Measurements from ENCODE around the gene DRAP1. TPM values are rescaled to one million over a fixed set of nuclear protein-coding genes. Genes with fewer than 3 reads are reported as not detected.

The DRAP1 gene
- total and polyA plus RNA-seq, 9 of the 15 experiments (the other 6 are each of a cell fraction or from before 2014, with no cell fraction given): 9.6 to 200 (median 92.9) TPM

GRCh38 chr11:65888163-65888814 is 30.9 kb upstream of the DRAP1 start, which contains the start of gene FIBP (continued):
- no peak for TF ChIP-seq TCF15 (CRISPR knock-in tag; IDR thresholded peaks at IDR 0.05)
- no peak for TF ChIP-seq ZFP30 (CRISPR knock-in tag; IDR thresholded peaks at IDR 0.05; ENCODE audit: borderline replicate concordance)
- TF ChIP-seq ELK3 (CRISPR knock-in tag; IDR thresholded peaks at IDR 0.05): 0 out of 2 replicates have a peak, but pooled peaks have one; percentile 11
- peak in 1 of 2 experiments; percentile 45; a peak in 1 of 4 replicates for TF ChIP-seq NONO (IDR thresholded peaks at IDR 0.05; ENCODE audit: low read depth in 2 of 2, low read length in 1 of 2)
- TF ChIP-seq HSF4 (CRISPR knock-in tag; IDR thresholded peaks at IDR 0.05; ENCODE audit: borderline replicate concordance): no peak
- TF ChIP-seq CUX1 (CRISPR knock-in tag; IDR thresholded peaks at IDR 0.05): no peak
- no peak for TF ChIP-seq TAL1 (IDR thresholded peaks at IDR 0.05)
- no peak for TF ChIP-seq FOS (IDR thresholded peaks at IDR 0.05; ENCODE audit: extremely low read depth, insufficient read length)
- no peak for TF ChIP-seq RBM15 (IDR thresholded peaks at IDR 0.05; ENCODE audit: insufficient read depth, low read length)
- peak; percentile 60 for TF ChIP-seq CREB3L1 (IDR thresholded peaks at IDR 0.05; ENCODE audit: borderline replicate concordance, low read depth)
- no peak for TF ChIP-seq MAFK (IDR thresholded peaks at IDR 0.05; ENCODE audit: low read length)
- no peak for TF ChIP-seq HOXB6 (CRISPR knock-in tag; IDR thresholded peaks at IDR 0.05; ENCODE audit: borderline replicate concordance)
- TF ChIP-seq RCOR1 (IDR thresholded peaks at IDR 0.05; ENCODE audit: borderline replicate concordance in 1 of 2, low read depth in 2 of 2, low read length in 2 of 2): peak in 1 of 2 experiments; percentile 70; a peak in 1 of 4 replicates
- no peak for TF ChIP-seq GTF2B (IDR thresholded peaks at IDR 0.05; ENCODE audit: extremely low read depth, insufficient read length)
- no peak for TF ChIP-seq DLX4 (CRISPR knock-in tag; IDR thresholded peaks at IDR 0.05)
- no peak for TF ChIP-seq CBX8 (IDR thresholded peaks at IDR 0.05; ENCODE audit: borderline replicate concordance, extremely low read depth, low read depth, low read length, poor library complexity, severe bottlenecking)
- TF ChIP-seq ZNF217 (CRISPR knock-in tag; IDR thresholded peaks at IDR 0.05): no peak
